OCI-LY3 (cell line): ENCODE data around the gene WDR91.

Experiments used
- H2AFZ ChIP-seq: fragments of 200-600, 300-600 bp; shearing (Covaris generic); 2 replicates; pipeline ENCODE4 v1.6.0; 2014; ENCODE audit warnings: antibody characterized with exemption, low read depth, low read length
- H3K27ac ChIP-seq: fragments of 200-600, 300-600 bp; sonication (generic); 2 replicates; pipeline ENCODE4 v1.5.1; 2014; ENCODE audit warnings: mild to moderate bottlenecking, low read length, moderate library complexity, mixed read lengths
- H3K27me3 ChIP-seq: fragments of 200-600, 300-600 bp; sonication (generic); 2 replicates; pipeline ENCODE4 v1.6.1; 2014; ENCODE audit warnings: low read depth, low read length, mixed read lengths
- H3K36me3 ChIP-seq: fragments of 200-600, 300-600 bp; sonication (generic); replicated peaks from 2 replicates; pipeline ENCODE3; 2014; ENCODE audit warnings: low read depth, low read length, mixed read lengths
- H3K4me1 ChIP-seq: fragments of 300-600, 200-600 bp; sonication (generic); 2 replicates; pipeline ENCODE4 v1.6.1; 2014; ENCODE audit warnings: low read length, mixed read lengths
- H3K4me2 ChIP-seq: fragments of 200-600, 300-600 bp; sonication (generic); 2 replicates; pipeline ENCODE4 v1.6.1; 2014; ENCODE audit warnings: low read length, mixed read lengths
- H3K4me3 ChIP-seq: fragments of 300-600, 200-600 bp; sonication (generic); 2 replicates; pipeline ENCODE4 v1.5.1; 2014; ENCODE audit warnings: antibody characterized with exemption, mild to moderate bottlenecking, low read length, moderate library complexity
- H3K79me2 ChIP-seq: fragments of 300-600, 200-600 bp; shearing (Covaris generic); 2 replicates; pipeline ENCODE4 v1.6.1; 2014; ENCODE audit warnings: mild to moderate bottlenecking, low read length, mixed read lengths
- H3K9ac ChIP-seq: fragments of 300-600, 200-600 bp; shearing (Covaris generic); 2 replicates; pipeline ENCODE4 v1.6.0; 2014; ENCODE audit warnings: mild to moderate bottlenecking, low read length, moderate library complexity
- H3K9me3 ChIP-seq: fragments of 200-600, 300-600 bp; shearing (Covaris generic); 2 replicates; pipeline ENCODE4 v1.6.1; 2014; ENCODE audit warnings: low read length, mixed read lengths; ENCODE audit not compliant: insufficient read depth
- H4K20me1 ChIP-seq: fragments of 200-600, 300-600 bp; sonication (generic); 2 replicates; pipeline ENCODE4 v1.6.1; 2016; ENCODE audit warnings: low read length, mixed read lengths; ENCODE audit not compliant: insufficient read depth
- CTCF ChIP-seq: fragments of 200-600, 300-600 bp; sonication (generic); IDR thresholded peaks from 2 replicates; pipeline ENCODE4 v1.5.1; 2014; ENCODE audit warnings: antibody characterized with exemption, low read length, low read depth
- EZH2phosphoT487 ChIP-seq: fragments of 200-600 bp; shearing (Covaris generic); IDR thresholded peaks from 2 replicates; pipeline ENCODE4 v1.6.1; 2018; ENCODE audit warnings: antibody characterized with exemption, mixed run types, low read depth

WDR91 gene

DNA sequence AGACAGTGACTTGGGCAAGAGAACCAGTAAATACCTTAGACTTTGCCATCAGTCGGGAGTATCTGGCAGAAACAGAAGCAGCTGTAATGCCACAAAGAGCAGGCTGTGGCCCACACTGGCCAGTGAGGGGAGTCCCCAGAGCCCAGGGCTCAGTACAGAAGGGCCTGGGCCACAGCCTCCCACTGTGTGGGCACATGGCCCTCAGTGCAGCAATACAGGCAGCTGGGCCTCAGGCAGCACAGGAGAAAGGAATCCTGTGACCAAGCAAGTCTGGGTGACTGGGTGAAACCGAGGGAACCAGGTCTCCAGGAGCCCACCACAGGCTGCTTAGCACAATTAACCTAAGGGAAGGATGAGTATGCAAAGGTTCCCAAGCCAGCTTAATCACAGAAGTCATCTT is 14.0 kb downstream of the WDR91 start:
- Histone ChIP-seq H3K27me3 (0 out of 2 replicates have a peak, but pooled peaks cover 3% of the 10 kb centered on the region), H3K27ac (no peak overlapping the region), H4K20me1 (no peaks in the 10 kb centered on the region), H3K4me2 (no peak overlapping the region), H3K36me3 (peaks cover 50% of the 10 kb centered on the region), H3K9ac (no peak overlapping the region), H3K79me2 (no peaks in the 10 kb centered on the region), H3K4me1 (peaks cover 10% of the 10 kb centered on the region), H2AFZ (no peak overlapping the region), H3K4me3 (no peak overlapping the region), H3K9me3 (no peaks in the 10 kb centered on the region)
- TF ChIP-seq EZH2phosphoT487 (no peak), CTCF (no peak)

GRCh38 chr7:135195968-135196629 is 15.2 kb downstream of the WDR91 start:
- peaks cover 44% of the 10 kb centered on the region for H3K36me3 ChIP-seq
- H3K4me1 ChIP-seq = peaks cover 10% of the 10 kb centered on the region

GRCh38 chr7:135195156-135195555 is 16.2 kb downstream of the WDR91 start:
- no peak for TF ChIP-seq EZH2phosphoT487
- TF ChIP-seq CTCF = no peak
- Histone ChIP-seq H3K79me2 (no peaks in the 10 kb centered on the region), H2AFZ (no peak overlapping the region), H4K20me1 (no peaks in the 10 kb centered on the region), H3K27ac (no peak overlapping the region), H3K4me2 (no peak overlapping the region), H3K4me1 (peaks cover 17% of the 10 kb centered on the region), H3K27me3 (peaks cover 10% of the 10 kb centered on the region; the same call in 1 of the 2 replicates), H3K9me3 (no peaks in the 10 kb centered on the region), H3K36me3 (peaks cover 43% of the 10 kb centered on the region), H3K9ac (no peak overlapping the region), H3K4me3 (no peak overlapping the region)

More at GRCh38 chr7:135195968-135196629, 15.2 kb downstream of the WDR91 start:
- Histone ChIP-seq H2AFZ (no peak overlapping the region), H3K4me2 (no peak overlapping the region), H3K27me3 (0 out of 2 replicates have a peak, but pooled peaks cover 3% of the 10 kb centered on the region), H3K4me3 (no peak overlapping the region), H3K79me2 (no peaks in the 10 kb centered on the region), H3K9me3 (no peaks in the 10 kb centered on the region), H3K27ac (no peak overlapping the region), H3K9ac (no peak overlapping the region), H4K20me1 (no peaks in the 10 kb centered on the region)
- TF ChIP-seq CTCF (no peak), EZH2phosphoT487 (no peak)

DNA sequence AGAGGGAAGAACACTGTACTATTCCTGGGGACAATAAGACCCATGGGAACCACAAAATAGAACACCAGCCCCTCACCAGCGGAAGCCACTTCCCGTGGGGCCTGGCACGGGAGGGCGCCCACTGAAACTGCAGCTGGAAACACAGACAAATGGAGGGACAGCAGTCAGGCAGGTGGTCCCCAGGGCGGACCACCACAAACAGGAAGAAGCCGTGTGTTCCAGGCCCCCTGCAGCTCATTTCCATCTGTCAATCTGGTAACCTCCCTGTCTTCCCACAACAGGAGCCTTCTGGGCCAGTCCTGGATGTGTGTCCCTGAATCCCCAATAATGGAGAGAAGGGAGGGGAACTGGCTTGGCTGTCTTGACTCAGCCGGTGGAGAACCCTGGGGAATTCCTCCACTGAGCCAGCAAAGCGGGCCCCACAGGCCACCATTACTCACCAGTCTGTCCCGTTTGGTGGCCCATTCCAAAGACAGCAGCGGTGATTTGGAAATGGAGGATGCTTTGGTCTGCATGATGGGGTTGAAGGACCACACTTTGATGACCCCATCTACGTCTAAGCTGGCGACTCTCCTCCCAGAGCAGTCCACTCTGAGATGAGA is 16.7 kb downstream of the WDR91 start:
- H3K4me1 ChIP-seq = peaks cover 20% of the 10 kb centered on the region
- peaks cover 15% of the 10 kb centered on the region for H3K27me3 ChIP-seq
- TF ChIP-seq EZH2phosphoT487 (no peak), CTCF (no peak)
- no peak overlapping the region for H3K4me2 ChIP-seq
- H3K9me3 ChIP-seq = no peaks in the 10 kb centered on the region
- H2AFZ ChIP-seq = no peak overlapping the region
- no peak overlapping the region for H3K9ac ChIP-seq
- peaks cover 47% of the 10 kb centered on the region for H3K36me3 ChIP-seq
- no peak overlapping the region for H3K4me3 ChIP-seq
- H3K79me2 ChIP-seq = no peaks in the 10 kb centered on the region
- no peak overlapping the region for H3K27ac ChIP-seq
- no peaks in the 10 kb centered on the region for H4K20me1 ChIP-seq
